Liver (tissue), 9 donors: Measurements from ENCODE around the gene DNAL1. TPM values are rescaled to one million over a fixed set of nuclear protein-coding genes. Genes with fewer than 3 reads are reported as not detected.
A peak's percentile ranks its signal among the peaks of the same experiment; 100 is the strongest.

Experiments
- DNase-seq: peaks from one replicate; pipeline ENCODE4 v3.0.0-alpha.2; 2017; ENCODE audit warnings: low spot score
- H3K27ac ChIP-seq, 2 donors: one replicate each; pipeline ENCODE4 v1.7.0; 2013; ENCODE audit warnings: inconsistent platforms in 2 of 2, low read length in 2 of 2, control low read depth in 1 of 2, low read depth in 1 of 2, mild to moderate bottlenecking in 1 of 2
- H3K27me3 ChIP-seq, 4 donors: one replicate each; pipeline versions ENCODE4 v1.6.1 to v1.7.0; 2013; ENCODE audit warnings: low read length in 3 of 4, inconsistent platforms in 1 of 4, mild to moderate bottlenecking in 1 of 4, moderate library complexity in 1 of 4; ENCODE audit not compliant: control insufficient read depth in 4 of 4, insufficient read depth in 4 of 4
- H3K36me3 ChIP-seq, 4 donors: one replicate each; pipeline versions ENCODE4 v1.6.1 to v1.7.0; 2013; ENCODE audit warnings: low read length in 3 of 4, mild to moderate bottlenecking in 3 of 4, low read depth in 1 of 4, moderate library complexity in 1 of 4; ENCODE audit not compliant: control insufficient read depth in 4 of 4, insufficient read depth in 3 of 4
- H3K4me1 ChIP-seq, 4 donors: one replicate each; pipeline versions ENCODE4 v1.6.1 to v1.7.0; 2013; ENCODE audit warnings: low read length in 3 of 4, mild to moderate bottlenecking in 3 of 4, moderate library complexity in 1 of 4; ENCODE audit not compliant: control insufficient read depth in 4 of 4, insufficient read depth in 4 of 4
- H3K4me3 ChIP-seq, 3 donors: one replicate each; pipeline versions ENCODE4 v1.6.1 to v1.7.0; 2013; ENCODE audit warnings: low read length in 3 of 3, control low read depth in 1 of 3, low read depth in 1 of 3, mild to moderate bottlenecking in 1 of 3
- H3K9ac ChIP-seq, 2 donors: one replicate each; pipeline ENCODE4 v1.7.0; 2013; ENCODE audit warnings: low read length in 2 of 2, mild to moderate bottlenecking in 2 of 2, moderate library complexity in 2 of 2, control low read depth in 1 of 2, low read depth in 1 of 2
- H3K9me3 ChIP-seq, 4 donors: one replicate each; pipeline versions ENCODE4 v1.6.1 to v1.7.0; 2013; ENCODE audit warnings: low read length in 3 of 4; ENCODE audit not compliant: control insufficient read depth in 4 of 4
- FOXA1 ChIP-seq: IDR thresholded peaks from 2 replicates; pipeline ENCODE4 v1.6.1; 2016; ENCODE audit warnings: antibody characterized with exemption
- FOXA2 ChIP-seq: IDR thresholded peaks from 2 replicates; pipeline ENCODE4 v1.6.1; 2016; ENCODE audit warnings: antibody characterized with exemption
- GABPA ChIP-seq, 2 donors: IDR thresholded peaks in 1 of 2; conservative IDR thresholded peaks in 1 of 2; 2 replicates each; pipeline ENCODE4 v1.6.1; 2016; ENCODE audit warnings: antibody characterized with exemption in 2 of 2, mild to moderate bottlenecking in 1 of 2, moderate library complexity in 1 of 2
- HNF4A ChIP-seq, 2 donors: conservative IDR thresholded peaks; 2 replicates each; pipeline ENCODE4 v1.6.1; 2016; ENCODE audit warnings: antibody characterized with exemption in 2 of 2, mild to moderate bottlenecking in 2 of 2
- HNF4G ChIP-seq: IDR thresholded peaks from 2 replicates; pipeline ENCODE4 v1.6.1; 2016; ENCODE audit warnings: antibody characterized with exemption
- RAD21 ChIP-seq, 2 donors: IDR thresholded peaks; 2 replicates each; pipeline ENCODE4 v1.6.1; 2016; ENCODE audit warnings: antibody characterized with exemption in 2 of 2, mild to moderate bottlenecking in 2 of 2
- SP1 ChIP-seq: IDR thresholded peaks from 2 replicates; pipeline ENCODE4 v1.6.1; 2018; ENCODE audit warnings: antibody characterized with exemption, mild to moderate bottlenecking
- TAF1 ChIP-seq: conservative IDR thresholded peaks from 2 replicates; pipeline ENCODE4 v1.6.1; 2016; ENCODE audit warnings: antibody characterized with exemption, mild to moderate bottlenecking
- YY1 ChIP-seq: IDR thresholded peaks from 2 replicates; pipeline ENCODE4 v1.6.1; 2016; ENCODE audit warnings: antibody characterized with exemption, mild to moderate bottlenecking
- WGBS: extraction: QIAGEN DNeasy Blood & Tissue Kit; methylation state at CpG from one replicate; pipeline ENCODE4 v1.1.7; 2013; 5-methylcytosine and 5-hydroxymethylcytosine counted together
- polyA plus RNA-seq, 2 donors: library from polyadenylated mRNA; stranded (reverse) in 1 of 2; unstranded in 1 of 2; fragments of 200-250 nt in 1 of 2; fragments of >200 nt in 1 of 2; fragmentation: Nextera tagmentation in 1 of 2; extraction: Ambion mirVana in 1 of 2; gene quantifications; one replicate each; pipeline versions ENCODE4 v1.2.1 to v1.2.3, GENCODE V29; 2013 to 2015
- total RNA-seq, 2 donors: library from RNA; depleted of rRNA; stranded (reverse); fragments of >200 nt; gene quantifications; one replicate each; pipeline ENCODE4 v1.2.3, GENCODE V29; 2014
- TF ChIP-seq, protein P1 (sequence below): fragments of 150-350 bp; IDR thresholded peaks from 2 replicates; pipeline ENCODE4 v1.5.1; 2017; ENCODE audit warnings: improper control_type of control experiment, low read depth, low read length; ENCODE audit not compliant: missing input control
- TF ChIP-seq, protein P2 (sequence below): IDR thresholded peaks from 2 replicates; pipeline ENCODE4 v1.6.1; 2016; ENCODE audit warnings: antibody characterized with exemption
- TF ChIP-seq, protein P3 (sequence below): IDR thresholded peaks from 2 replicates; pipeline ENCODE4 v1.6.1; 2016; ENCODE audit warnings: antibody characterized with exemption
- TF ChIP-seq, protein P4 (sequence below): IDR thresholded peaks from 2 replicates; pipeline ENCODE4 v1.6.1; 2016; ENCODE audit warnings: antibody characterized with exemption
- TF ChIP-seq, protein P5 (sequence below): IDR thresholded peaks from 2 replicates; pipeline ENCODE4 v1.6.1; 2016; ENCODE audit warnings: antibody characterized with exemption, mild to moderate bottlenecking
- donor health status: healthy.
- donor health status: healthy.
- donor health status: healthy.
- donor health status: healthy.
- donor health status: healthy.

DNAL1 gene
- total and polyA plus RNA-seq, 4 donors, result 1.9 to 3.4 (median 2.4) TPM

DNA sequence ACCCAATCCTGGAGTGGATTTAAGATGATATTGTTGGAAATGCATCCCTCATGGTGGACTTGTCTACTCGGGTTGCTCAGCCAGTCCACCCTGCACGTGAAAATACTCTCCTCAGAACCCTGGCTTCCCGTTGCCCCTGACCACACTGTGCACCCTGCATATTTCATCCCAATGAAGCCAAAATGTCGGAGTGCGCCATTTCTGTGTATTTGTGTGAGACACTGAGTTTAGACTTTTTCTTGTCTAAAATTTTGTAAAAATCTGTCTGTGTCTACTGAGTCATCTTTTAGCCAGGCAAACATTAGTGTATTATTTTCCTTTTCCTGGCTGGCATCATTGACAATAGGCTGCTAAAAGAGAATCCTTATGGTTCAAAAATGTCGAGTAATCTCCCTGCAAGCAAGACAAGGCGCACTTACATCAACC, 69.9 kb downstream of the DNAL1 start:
- Histone ChIP-seq H3K9me3 (no peaks in the 10 kb centered on the region), H3K9ac (no peak overlapping the region), H3K27me3 (no peaks in the 10 kb centered on the region), H3K27ac (no peak overlapping the region), H3K36me3 (peaks cover 2 to 36% (median 16%) of the 10 kb centered on the region in 4 donors), H3K4me1 (peaks cover 5 to 11% (median 7%) of the 10 kb centered on the region in 4 donors), H3K4me3 (peak overlapping the region in 1 of 3 donors; percentile 78)
- TF ChIP-seq, protein P1, sequence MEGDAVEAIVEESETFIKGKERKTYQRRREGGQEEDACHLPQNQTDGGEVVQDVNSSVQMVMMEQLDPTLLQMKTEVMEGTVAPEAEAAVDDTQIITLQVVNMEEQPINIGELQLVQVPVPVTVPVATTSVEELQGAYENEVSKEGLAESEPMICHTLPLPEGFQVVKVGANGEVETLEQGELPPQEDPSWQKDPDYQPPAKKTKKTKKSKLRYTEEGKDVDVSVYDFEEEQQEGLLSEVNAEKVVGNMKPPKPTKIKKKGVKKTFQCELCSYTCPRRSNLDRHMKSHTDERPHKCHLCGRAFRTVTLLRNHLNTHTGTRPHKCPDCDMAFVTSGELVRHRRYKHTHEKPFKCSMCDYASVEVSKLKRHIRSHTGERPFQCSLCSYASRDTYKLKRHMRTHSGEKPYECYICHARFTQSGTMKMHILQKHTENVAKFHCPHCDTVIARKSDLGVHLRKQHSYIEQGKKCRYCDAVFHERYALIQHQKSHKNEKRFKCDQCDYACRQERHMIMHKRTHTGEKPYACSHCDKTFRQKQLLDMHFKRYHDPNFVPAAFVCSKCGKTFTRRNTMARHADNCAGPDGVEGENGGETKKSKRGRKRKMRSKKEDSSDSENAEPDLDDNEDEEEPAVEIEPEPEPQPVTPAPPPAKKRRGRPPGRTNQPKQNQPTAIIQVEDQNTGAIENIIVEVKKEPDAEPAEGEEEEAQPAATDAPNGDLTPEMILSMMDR, result no peak
- TF ChIP-seq FOXA2 (no peak), TAF1 (no peak), FOXA1 (no peak), HNF4G (no peak), GABPA (IDR thresholded peaks at IDR 0.05 in 1 of 2, conservative IDR thresholded peaks at IDR 0.05 in 1 of 2) (no peak), RAD21 (IDR thresholded peaks at IDR 0.05) (no peak), HNF4A (conservative IDR thresholded peaks at IDR 0.05) (no peak), SP1 (no peak)
- TF ChIP-seq, protein P2, sequence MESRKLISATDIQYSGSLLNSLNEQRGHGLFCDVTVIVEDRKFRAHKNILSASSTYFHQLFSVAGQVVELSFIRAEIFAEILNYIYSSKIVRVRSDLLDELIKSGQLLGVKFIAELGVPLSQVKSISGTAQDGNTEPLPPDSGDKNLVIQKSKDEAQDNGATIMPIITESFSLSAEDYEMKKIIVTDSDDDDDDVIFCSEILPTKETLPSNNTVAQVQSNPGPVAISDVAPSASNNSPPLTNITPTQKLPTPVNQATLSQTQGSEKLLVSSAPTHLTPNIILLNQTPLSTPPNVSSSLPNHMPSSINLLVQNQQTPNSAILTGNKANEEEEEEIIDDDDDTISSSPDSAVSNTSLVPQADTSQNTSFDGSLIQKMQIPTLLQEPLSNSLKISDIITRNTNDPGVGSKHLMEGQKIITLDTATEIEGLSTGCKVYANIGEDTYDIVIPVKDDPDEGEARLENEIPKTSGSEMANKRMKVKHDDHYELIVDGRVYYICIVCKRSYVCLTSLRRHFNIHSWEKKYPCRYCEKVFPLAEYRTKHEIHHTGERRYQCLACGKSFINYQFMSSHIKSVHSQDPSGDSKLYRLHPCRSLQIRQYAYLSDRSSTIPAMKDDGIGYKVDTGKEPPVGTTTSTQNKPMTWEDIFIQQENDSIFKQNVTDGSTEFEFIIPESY, result no peak
- TF ChIP-seq, protein P3, sequence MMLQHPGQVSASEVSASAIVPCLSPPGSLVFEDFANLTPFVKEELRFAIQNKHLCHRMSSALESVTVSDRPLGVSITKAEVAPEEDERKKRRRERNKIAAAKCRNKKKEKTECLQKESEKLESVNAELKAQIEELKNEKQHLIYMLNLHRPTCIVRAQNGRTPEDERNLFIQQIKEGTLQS, result no peak
- TF ChIP-seq, protein P4, sequence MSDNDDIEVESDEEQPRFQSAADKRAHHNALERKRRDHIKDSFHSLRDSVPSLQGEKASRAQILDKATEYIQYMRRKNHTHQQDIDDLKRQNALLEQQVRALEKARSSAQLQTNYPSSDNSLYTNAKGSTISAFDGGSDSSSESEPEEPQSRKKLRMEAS, result no peak
- TF ChIP-seq, protein P5, sequence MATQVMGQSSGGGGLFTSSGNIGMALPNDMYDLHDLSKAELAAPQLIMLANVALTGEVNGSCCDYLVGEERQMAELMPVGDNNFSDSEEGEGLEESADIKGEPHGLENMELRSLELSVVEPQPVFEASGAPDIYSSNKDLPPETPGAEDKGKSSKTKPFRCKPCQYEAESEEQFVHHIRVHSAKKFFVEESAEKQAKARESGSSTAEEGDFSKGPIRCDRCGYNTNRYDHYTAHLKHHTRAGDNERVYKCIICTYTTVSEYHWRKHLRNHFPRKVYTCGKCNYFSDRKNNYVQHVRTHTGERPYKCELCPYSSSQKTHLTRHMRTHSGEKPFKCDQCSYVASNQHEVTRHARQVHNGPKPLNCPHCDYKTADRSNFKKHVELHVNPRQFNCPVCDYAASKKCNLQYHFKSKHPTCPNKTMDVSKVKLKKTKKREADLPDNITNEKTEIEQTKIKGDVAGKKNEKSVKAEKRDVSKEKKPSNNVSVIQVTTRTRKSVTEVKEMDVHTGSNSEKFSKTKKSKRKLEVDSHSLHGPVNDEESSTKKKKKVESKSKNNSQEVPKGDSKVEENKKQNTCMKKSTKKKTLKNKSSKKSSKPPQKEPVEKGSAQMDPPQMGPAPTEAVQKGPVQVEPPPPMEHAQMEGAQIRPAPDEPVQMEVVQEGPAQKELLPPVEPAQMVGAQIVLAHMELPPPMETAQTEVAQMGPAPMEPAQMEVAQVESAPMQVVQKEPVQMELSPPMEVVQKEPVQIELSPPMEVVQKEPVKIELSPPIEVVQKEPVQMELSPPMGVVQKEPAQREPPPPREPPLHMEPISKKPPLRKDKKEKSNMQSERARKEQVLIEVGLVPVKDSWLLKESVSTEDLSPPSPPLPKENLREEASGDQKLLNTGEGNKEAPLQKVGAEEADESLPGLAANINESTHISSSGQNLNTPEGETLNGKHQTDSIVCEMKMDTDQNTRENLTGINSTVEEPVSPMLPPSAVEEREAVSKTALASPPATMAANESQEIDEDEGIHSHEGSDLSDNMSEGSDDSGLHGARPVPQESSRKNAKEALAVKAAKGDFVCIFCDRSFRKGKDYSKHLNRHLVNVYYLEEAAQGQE, result no peak
- no peak for DNase-seq
- 69% methylated on average over 7 of the region's 7 CpGs for WGBS

DNA sequence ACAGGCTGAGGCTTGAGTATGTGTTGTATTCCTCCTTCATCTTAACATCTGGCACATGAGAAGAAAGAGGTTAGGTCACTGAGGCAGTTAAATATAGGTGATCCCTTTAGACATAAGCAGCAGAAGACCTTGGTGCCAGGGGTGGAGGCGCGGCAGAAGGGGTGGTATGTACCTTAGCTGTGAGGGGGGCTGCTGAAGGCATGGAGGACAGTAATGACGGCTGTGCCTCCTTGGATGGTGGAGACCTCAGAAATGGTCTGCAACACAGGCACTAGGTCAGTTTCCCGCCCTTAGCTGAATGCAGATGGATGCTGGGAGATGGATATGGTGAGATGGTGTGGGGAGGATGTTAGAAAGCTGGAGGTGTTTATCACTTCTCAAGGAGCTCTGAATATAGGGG, 70.9 kb downstream of the DNAL1 start:
- no peak overlapping the region for H3K9ac ChIP-seq
- peaks cover 5 to 11% (median 7%) of the 10 kb centered on the region in 4 donors for H3K4me1 ChIP-seq
- H3K27me3 ChIP-seq, result no peaks in the 10 kb centered on the region
- no peak overlapping the region for H3K4me3 ChIP-seq
- DNase-seq, result no peak
- peaks cover 2 to 44% (median 18%) of the 10 kb centered on the region in 4 donors for H3K36me3 ChIP-seq
- WGBS, result 96% methylated on average over 4 of the region's 4 CpGs
- H3K27ac ChIP-seq, result no peak overlapping the region
- H3K9me3 ChIP-seq, result no peaks in the 10 kb centered on the region
- no peak for TF ChIP-seq TAF1
- no peak for TF ChIP-seq HNF4A (conservative IDR thresholded peaks at IDR 0.05)
- TF ChIP-seq, protein P5, result no peak
- TF ChIP-seq, protein P3, result no peak
- no peak for TF ChIP-seq RAD21 (IDR thresholded peaks at IDR 0.05)
- no peak for TF ChIP-seq YY1
- TF ChIP-seq, protein P4, result no peak
- no peak for TF ChIP-seq SP1
- TF ChIP-seq HNF4G, result no peak
- TF ChIP-seq, protein P1, result no peak
